ENCODE results near the gene COL18A1. TPM values are rescaled to one million over a fixed set of nuclear protein-coding genes. Genes with fewer than 3 reads are reported as not detected.

The COL18A1 gene
- polyA plus RNA-seq, 1 of the 3 experiments (the other 2 are of a cell fraction): 118 TPM

- Histone ChIP-seq H3F3A (replicated peaks; ENCODE audit: insufficient read depth) (no peaks in the 10 kb centered on the region), H3K4me1 (ENCODE audit: control insufficient read depth in 1 of 2, insufficient read depth in 2 of 2, low read depth in 1 of 2, low read length in 1 of 2) (peaks cover 9 to 13% of the 10 kb centered on the region in 2 experiments; a peak in 2 of 4 replicates), H3K79me2 (ENCODE audit: insufficient read depth) (no peaks in the 10 kb centered on the region), H3K9me3 (no peaks in the 10 kb centered on the region), H3K36me3 (replicated peaks in 1 of 2; ENCODE audit: control insufficient read depth in 1 of 2, insufficient read depth in 2 of 2, low read length in 1 of 2) (no peaks in the 10 kb centered on the region), H3K27ac (ENCODE audit: low read depth in 2 of 2, low read length in 1 of 2) (no peak overlapping the region), H2AFZ (ENCODE audit: low read depth) (no peak overlapping the region), H4K20me1 (ENCODE audit: insufficient read depth) (no peaks in the 10 kb centered on the region), H3K9me2 (no peaks in the 10 kb centered on the region), H3K4me3 (ENCODE audit: low read depth in 2 of 2, low read length in 1 of 2) (no peak overlapping the region), H3K9ac (no peak overlapping the region), H3K4me2 (no peak overlapping the region), H3K27me3 (ENCODE audit: insufficient read depth) (no peaks in the 10 kb centered on the region)
- CTCF ChIA-PET: interaction anchor here (0.8 to 2.0 kb wide), 2 partner anchors 16 to 139 kb away, joined by 3 to 5 read pairs; no protein-coding TSS in a partner anchor
- DNase-seq: no peak
- TF ChIP-seq, protein P1, sequence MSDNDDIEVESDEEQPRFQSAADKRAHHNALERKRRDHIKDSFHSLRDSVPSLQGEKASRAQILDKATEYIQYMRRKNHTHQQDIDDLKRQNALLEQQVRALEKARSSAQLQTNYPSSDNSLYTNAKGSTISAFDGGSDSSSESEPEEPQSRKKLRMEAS (IDR thresholded peaks at IDR 0.05; ENCODE audit: low read depth): no peak
- TF ChIP-seq TEAD4 (IDR thresholded peaks at IDR 0.05; ENCODE audit: borderline replicate concordance, insufficient read depth): no peak
- no peak for TF ChIP-seq USF2 (IDR thresholded peaks at IDR 0.05; ENCODE audit: borderline replicate concordance, low read depth, low read length)
- WGBS (ENCODE audit: low lambda C conversion rate): 87% methylated on average over 19 of the region's 32 CpGs
- POLR2A ChIA-PET: no interaction called here
Measured at GRCh38 chr21:45390831-45391742, 13.9 kb upstream of the COL18A1 start.

GRCh38 chr21:45391743-45392572 is 13.0 kb upstream of the COL18A1 start:
- no peak overlapping the region for H3K9ac ChIP-seq
- ChIA-PET CTCF (interaction anchor here (0.7 to 2.0 kb wide), 2 partner anchors 15 to 48 kb away, joined by 3 to 5 read pairs; no protein-coding TSS in a partner anchor), POLR2A (no interaction called here)
- H3K79me2 ChIP-seq (ENCODE audit: insufficient read depth): no peaks in the 10 kb centered on the region
- H4K20me1 ChIP-seq (ENCODE audit: insufficient read depth): no peaks in the 10 kb centered on the region
- WGBS (ENCODE audit: low lambda C conversion rate): 84% methylated on average over 10 of the region's 24 CpGs
- no peaks in the 10 kb centered on the region for H3F3A ChIP-seq (replicated peaks; ENCODE audit: insufficient read depth)
- H3K36me3 ChIP-seq (replicated peaks in 1 of 2; ENCODE audit: control insufficient read depth in 1 of 2, insufficient read depth in 2 of 2, low read length in 1 of 2): no peaks in the 10 kb centered on the region
- H2AFZ ChIP-seq (ENCODE audit: low read depth): no peak overlapping the region
- DNase-seq: no peak
- H3K4me3 ChIP-seq (ENCODE audit: low read depth in 2 of 2, low read length in 1 of 2): no peak overlapping the region
- TF ChIP-seq REST (IDR thresholded peaks at IDR 0.05; ENCODE audit: low read depth, low read length) (no peak), FOSL2 (IDR thresholded peaks at IDR 0.05; ENCODE audit: borderline replicate concordance, low read depth) (no peak), USF2 (IDR thresholded peaks at IDR 0.05; ENCODE audit: borderline replicate concordance, low read depth, low read length) (no peak), YY1 (IDR thresholded peaks at IDR 0.05; ENCODE audit: low read depth) (no peak), GATA2 (CRISPR knock-in tag; IDR thresholded peaks at IDR 0.05) (no peak), EP300 (IDR thresholded peaks at IDR 0.05; ENCODE audit: borderline replicate concordance in 1 of 2, low read depth in 1 of 2, low read length in 1 of 2) (no peak), PBX3 (IDR thresholded peaks at IDR 0.05) (no peak), USF1 (IDR thresholded peaks at IDR 0.05; ENCODE audit: borderline replicate concordance, low read depth) (no peak)
- no peak overlapping the region for H3K4me2 ChIP-seq
- no peaks in the 10 kb centered on the region for H3K9me3 ChIP-seq
- H3K27me3 ChIP-seq (ENCODE audit: insufficient read depth): no peaks in the 10 kb centered on the region
- peaks cover 3 to 5% of the 10 kb centered on the region in 2 experiments; a peak in 2 of 4 replicates for H3K4me1 ChIP-seq (ENCODE audit: control insufficient read depth in 1 of 2, insufficient read depth in 2 of 2, low read depth in 1 of 2, low read length in 1 of 2)
- H3K9me2 ChIP-seq: no peaks in the 10 kb centered on the region
- no peak overlapping the region for H3K27ac ChIP-seq (ENCODE audit: low read depth in 2 of 2, low read length in 1 of 2)
